Measurements from ENCODE around the gene CDK19. TPM values are rescaled to one million over a fixed set of nuclear protein-coding genes. Genes with fewer than 3 reads are reported as not detected.

The CDK19 gene
- total RNA-seq, 1 donor from 2014 or later = 9.1 TPM

DNA sequence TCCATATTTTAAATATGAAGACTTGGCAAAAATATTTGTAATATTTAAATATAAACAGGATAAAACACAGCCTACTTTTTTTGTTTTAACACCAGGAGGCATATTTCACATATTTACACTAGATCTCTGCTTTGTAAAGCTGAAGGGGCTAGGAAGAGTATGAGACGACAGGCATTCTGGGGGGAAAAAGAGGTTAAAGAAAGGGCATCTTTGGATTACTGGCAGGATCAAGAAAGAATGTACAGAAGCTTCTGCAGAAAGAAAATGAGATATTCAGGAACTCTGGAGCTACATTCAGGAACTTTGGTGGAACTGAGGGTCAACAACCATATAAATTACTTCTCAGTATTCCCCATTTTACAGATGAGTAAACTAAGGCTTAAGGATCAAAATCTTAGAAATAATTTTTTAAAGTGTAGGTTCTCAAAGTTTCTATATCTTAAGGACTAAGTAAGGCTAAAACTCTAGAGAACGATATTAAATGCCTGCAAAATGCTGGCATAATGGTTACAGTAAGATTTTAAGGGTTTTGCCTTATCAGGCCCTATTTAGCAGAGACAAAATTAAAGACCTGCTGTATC is 156.5 kb downstream of the CDK19 start:
- intact Hi-C loops (cut with micrococcal nuclease) = no loop called here
- DNase-seq = no peak
- no peaks in the 10 kb centered on the region for H3K27me3 ChIP-seq (ENCODE audit: low read depth)
- H3K4me1 ChIP-seq = no peaks in the 10 kb centered on the region
- H3K27ac ChIP-seq (replicated peaks) = no peak overlapping the region
- no peaks in the 10 kb centered on the region for H3K9me3 ChIP-seq (replicated peaks)
- H3K36me3 ChIP-seq = no peaks in the 10 kb centered on the region
- TF ChIP-seq, protein P1, sequence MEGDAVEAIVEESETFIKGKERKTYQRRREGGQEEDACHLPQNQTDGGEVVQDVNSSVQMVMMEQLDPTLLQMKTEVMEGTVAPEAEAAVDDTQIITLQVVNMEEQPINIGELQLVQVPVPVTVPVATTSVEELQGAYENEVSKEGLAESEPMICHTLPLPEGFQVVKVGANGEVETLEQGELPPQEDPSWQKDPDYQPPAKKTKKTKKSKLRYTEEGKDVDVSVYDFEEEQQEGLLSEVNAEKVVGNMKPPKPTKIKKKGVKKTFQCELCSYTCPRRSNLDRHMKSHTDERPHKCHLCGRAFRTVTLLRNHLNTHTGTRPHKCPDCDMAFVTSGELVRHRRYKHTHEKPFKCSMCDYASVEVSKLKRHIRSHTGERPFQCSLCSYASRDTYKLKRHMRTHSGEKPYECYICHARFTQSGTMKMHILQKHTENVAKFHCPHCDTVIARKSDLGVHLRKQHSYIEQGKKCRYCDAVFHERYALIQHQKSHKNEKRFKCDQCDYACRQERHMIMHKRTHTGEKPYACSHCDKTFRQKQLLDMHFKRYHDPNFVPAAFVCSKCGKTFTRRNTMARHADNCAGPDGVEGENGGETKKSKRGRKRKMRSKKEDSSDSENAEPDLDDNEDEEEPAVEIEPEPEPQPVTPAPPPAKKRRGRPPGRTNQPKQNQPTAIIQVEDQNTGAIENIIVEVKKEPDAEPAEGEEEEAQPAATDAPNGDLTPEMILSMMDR (IDR thresholded peaks at IDR 0.05; ENCODE audit: borderline replicate concordance) = no peak
- H3K4me3 ChIP-seq = no peak overlapping the region

DNA sequence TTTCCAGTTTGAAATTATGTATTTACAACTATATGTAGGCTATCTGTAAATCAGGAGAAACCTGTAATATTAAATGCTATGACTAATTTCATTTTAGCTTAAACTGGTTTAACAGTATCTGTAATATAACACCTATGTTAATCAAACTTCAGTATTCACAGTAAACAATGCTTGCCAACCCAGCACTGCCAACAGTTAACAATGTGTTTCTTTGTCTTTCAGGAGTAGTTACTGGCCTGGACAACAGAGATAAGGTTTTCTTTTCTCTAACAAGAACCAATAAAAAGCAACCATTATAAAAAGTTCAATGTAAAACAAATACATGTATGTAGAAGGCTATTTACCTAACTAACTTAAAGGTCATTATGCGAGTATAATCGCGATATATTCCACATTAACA is 158.8 kb downstream of the CDK19 start:
- intact Hi-C loops (cut with micrococcal nuclease) = no loop called here
- no peak overlapping the region for H3K4me3 ChIP-seq
- TF ChIP-seq, protein P1 (IDR thresholded peaks at IDR 0.05; ENCODE audit: borderline replicate concordance) = no peak
- H3K27me3 ChIP-seq (ENCODE audit: low read depth) = no peaks in the 10 kb centered on the region
- no peak overlapping the region for H3K27ac ChIP-seq (replicated peaks)
- no peaks in the 10 kb centered on the region for H3K9me3 ChIP-seq (replicated peaks)
- H3K36me3 ChIP-seq = no peaks in the 10 kb centered on the region
- DNase-seq = no peak
- H3K4me1 ChIP-seq = no peaks in the 10 kb centered on the region

DNA sequence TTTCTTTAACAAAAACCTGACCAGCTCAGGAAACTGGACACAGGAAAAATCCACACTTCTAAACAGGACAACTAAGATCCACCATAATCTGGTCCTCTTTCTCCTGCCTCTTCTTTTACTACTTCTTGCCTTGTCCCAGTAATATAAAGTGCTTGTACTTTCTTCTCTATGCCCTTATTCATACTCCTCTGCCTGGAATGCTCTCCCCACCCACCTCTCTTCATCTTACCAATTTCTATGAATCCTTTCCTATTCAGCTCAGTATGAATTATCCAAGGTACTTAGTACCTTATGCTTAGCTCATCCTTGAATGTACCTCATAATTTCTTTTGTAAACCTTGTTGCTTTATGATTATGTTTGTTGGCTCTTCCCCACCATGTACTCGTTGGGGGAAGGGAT is 159.4 kb downstream of the CDK19 start:
- peaks cover 2% of the 10 kb centered on the region for H3K4me1 ChIP-seq
- no peak overlapping the region for H3K4me3 ChIP-seq
- intact Hi-C loops (cut with micrococcal nuclease) = no loop called here
- no peaks in the 10 kb centered on the region for H3K9me3 ChIP-seq (replicated peaks)
- TF ChIP-seq, protein P1 (IDR thresholded peaks at IDR 0.05; ENCODE audit: borderline replicate concordance) = no peak
- H3K36me3 ChIP-seq = no peaks in the 10 kb centered on the region
- H3K27me3 ChIP-seq (ENCODE audit: low read depth) = no peaks in the 10 kb centered on the region
- H3K27ac ChIP-seq (replicated peaks) = no peak overlapping the region
- DNase-seq = no peak

DNA sequence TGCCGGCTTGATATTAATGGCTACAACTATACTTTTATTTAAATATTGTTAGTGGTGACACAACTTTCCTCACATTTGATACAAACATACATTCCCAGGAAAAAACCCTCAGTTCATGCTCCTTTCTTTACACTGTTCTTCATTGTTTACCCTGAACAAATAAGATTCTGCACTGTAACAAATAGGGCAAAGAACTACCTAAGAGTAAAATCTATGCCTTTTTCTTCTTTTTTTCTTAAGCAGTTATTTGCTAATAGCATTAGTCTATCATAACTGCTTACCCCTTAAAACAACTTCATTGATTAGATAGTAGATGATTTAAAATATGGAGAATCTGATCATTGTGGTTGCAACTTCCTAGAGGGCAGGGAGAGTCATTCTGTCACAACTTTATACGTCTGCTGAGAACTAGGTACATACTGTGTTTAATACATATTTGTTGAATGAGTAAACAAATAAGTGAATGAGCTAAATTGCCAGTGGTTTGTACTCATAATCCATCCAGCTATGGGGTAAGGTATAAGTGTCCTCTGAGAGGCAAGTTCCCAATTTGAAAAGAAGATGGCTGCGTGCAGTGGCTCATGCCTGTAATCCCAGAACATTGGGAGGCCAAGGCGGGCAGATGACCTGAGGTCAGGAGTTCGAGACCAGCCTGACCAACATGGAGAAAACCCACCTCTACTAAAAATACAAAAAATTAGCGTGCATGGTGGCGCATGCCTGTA is 161.0 kb downstream of the CDK19 start:
- intact Hi-C loops (cut with micrococcal nuclease) = no loop called here

DNA sequence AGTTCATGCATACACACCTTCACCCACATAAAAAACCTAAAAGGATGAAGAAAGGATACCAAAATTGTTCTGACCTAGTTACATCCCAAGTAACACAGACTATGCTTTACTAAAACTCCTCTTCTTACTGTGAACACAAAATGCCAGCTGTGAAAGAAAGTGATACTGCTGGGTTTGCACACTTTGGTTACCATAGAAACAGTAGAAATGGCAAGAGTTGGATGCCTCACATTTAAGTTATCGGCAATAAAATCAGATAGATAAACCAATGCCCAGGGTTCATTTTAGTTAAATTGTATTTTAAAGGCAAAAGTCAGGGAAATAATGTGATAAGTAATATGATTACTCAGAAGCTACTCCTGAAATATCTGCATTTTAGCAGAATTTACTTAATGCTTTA is 161.9 kb downstream of the CDK19 start:
- intact Hi-C loops (cut with micrococcal nuclease) = no loop called here
- Histone ChIP-seq H3K27me3 (ENCODE audit: low read depth) (no peaks in the 10 kb centered on the region), H3K36me3 (no peaks in the 10 kb centered on the region), H3K27ac (replicated peaks) (no peak overlapping the region), H3K4me1 (peaks cover 15% of the 10 kb centered on the region), H3K9me3 (replicated peaks) (no peaks in the 10 kb centered on the region), H3K4me3 (no peak overlapping the region)
- TF ChIP-seq, protein P1 (IDR thresholded peaks at IDR 0.05; ENCODE audit: borderline replicate concordance) = no peak
- DNase-seq = no peak

More for the DNA sequence above, 161.0 kb downstream of the CDK19 start:
- Histone ChIP-seq H3K4me3 (no peak overlapping the region), H3K27ac (replicated peaks) (no peak overlapping the region), H3K27me3 (ENCODE audit: low read depth) (no peaks in the 10 kb centered on the region), H3K36me3 (no peaks in the 10 kb centered on the region), H3K4me1 (peaks cover 15% of the 10 kb centered on the region), H3K9me3 (replicated peaks) (no peaks in the 10 kb centered on the region)
- DNase-seq = no peak
- TF ChIP-seq, protein P1 (IDR thresholded peaks at IDR 0.05; ENCODE audit: borderline replicate concordance) = no peak
